DND-41 (cell line): ENCODE measurements around the gene INTS7.

Source experiments
- ATAC-seq: fragments of 200-7000 bp; cut with Tn5 transposase; 3 replicates; pipeline ENCODE4 v1.9.1; 2021; ENCODE audit warnings: low read depth; ENCODE audit not compliant: insufficient read depth
- DNase-seq: peaks from one replicate; pipeline ENCODE4 v3.0.0-alpha.2; 2020
- H2AFZ ChIP-seq: 2 replicates; pipeline ENCODE4 v1.6.0; 2012; ENCODE audit warnings: low read depth, low read length
- H3K27ac ChIP-seq: 2 replicates; pipeline ENCODE4 v1.5.1; 2012; ENCODE audit warnings: low read length, inconsistent platforms
- H3K27me3 ChIP-seq: fragments of 200-600 bp; sonication (generic); 2 replicates; pipeline ENCODE4 v1.6.0; 2012; ENCODE audit warnings: low read length, mild to moderate bottlenecking, inconsistent platforms; ENCODE audit not compliant: insufficient read depth, poor library complexity
- H3K36me3 ChIP-seq: 2 replicates; pipeline ENCODE4 v1.5.1; 2012; ENCODE audit warnings: low read length, inconsistent platforms; ENCODE audit not compliant: insufficient read depth
- H3K4me1 ChIP-seq: 2 replicates; pipeline ENCODE4 v1.5.1; 2012; ENCODE audit warnings: mild to moderate bottlenecking, low read length; ENCODE audit not compliant: insufficient read depth
- H3K4me2 ChIP-seq: 2 replicates; pipeline ENCODE4 v1.6.0; 2012; ENCODE audit warnings: mild to moderate bottlenecking, moderate library complexity, low read length, inconsistent platforms; ENCODE audit not compliant: insufficient read depth
- H3K4me3 ChIP-seq, 2 experiments: fragments of 200-600 bp in 1 of 2; shearing (Covaris generic) in 1 of 2; 2 replicates each; pipeline ENCODE4 v1.5.1; 2012 to 2016; ENCODE audit warnings: inconsistent platforms in 2 of 2, low read length in 2 of 2, mild to moderate bottlenecking in 2 of 2, low read depth in 1 of 2, moderate library complexity in 1 of 2
- H3K79me2 ChIP-seq: 2 replicates; pipeline ENCODE4 v1.6.0; 2012; ENCODE audit warnings: low read length, inconsistent platforms; ENCODE audit not compliant: insufficient read depth
- H3K9ac ChIP-seq: 2 replicates; pipeline ENCODE4 v1.6.0; 2012; ENCODE audit warnings: low read depth, mild to moderate bottlenecking, inconsistent platforms, low read length, moderate library complexity
- H3K9me3 ChIP-seq: 2 replicates; pipeline ENCODE4 v1.5.1; 2012; ENCODE audit warnings: low read length, moderate library complexity, mild to moderate bottlenecking, inconsistent platforms; ENCODE audit not compliant: insufficient read depth, severe bottlenecking
- H4K20me1 ChIP-seq: 2 replicates; pipeline ENCODE4 v1.6.0; 2012; ENCODE audit warnings: low read length; ENCODE audit not compliant: insufficient read depth
- EZH2 ChIP-seq: IDR thresholded peaks from 3 replicates; pipeline ENCODE4 v1.6.1; 2012; ENCODE audit warnings: borderline replicate concordance, low read depth, mild to moderate bottlenecking, moderate library complexity, low read length, inconsistent platforms; ENCODE audit not compliant: severe bottlenecking
- TF ChIP-seq, protein P1 (sequence below): IDR thresholded peaks from 2 replicates; pipeline ENCODE4 v1.5.1; 2012; ENCODE audit warnings: borderline replicate concordance, low read length, moderate library complexity, mild to moderate bottlenecking; ENCODE audit not compliant: poor library complexity, severe bottlenecking; ENCODE audit errors: extremely low read depth

The INTS7 gene

DNA sequence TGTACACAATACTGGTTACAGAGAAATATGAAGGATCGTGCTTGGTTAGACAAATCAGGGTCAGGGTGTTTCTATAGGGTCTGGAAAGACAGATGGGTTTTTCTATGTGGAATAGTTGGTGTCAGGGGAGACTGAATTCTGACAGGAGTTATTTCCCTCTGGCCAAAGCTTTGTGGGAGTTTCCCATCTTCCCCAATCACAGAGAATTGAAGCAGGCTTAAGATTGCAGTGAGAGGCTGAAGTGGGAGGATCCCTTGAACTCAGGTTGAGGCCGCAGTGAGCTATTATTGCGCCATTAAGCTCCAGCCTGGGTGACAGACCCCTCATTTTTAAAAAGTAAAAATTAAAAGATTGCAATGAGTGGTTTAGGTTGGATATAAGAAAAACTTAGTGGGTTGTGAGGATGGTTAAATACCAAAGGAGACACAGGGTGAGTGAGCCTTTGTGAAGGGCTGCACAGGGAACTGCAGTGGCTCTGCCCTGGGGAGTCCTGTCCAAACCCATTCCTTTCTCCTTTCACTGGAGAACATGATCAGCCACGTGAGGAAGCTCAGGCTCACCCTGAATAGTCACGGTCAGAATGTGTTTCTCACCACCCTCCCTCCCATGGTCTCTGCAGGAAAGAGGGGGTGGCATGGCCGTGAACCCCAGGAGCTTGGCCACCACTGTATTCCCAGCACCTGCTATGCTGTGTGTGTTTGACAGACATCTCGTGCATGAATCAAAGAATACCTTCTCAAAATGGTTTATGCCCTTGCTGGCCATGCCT lies 101.2 kb downstream of the INTS7 start:
- no peaks in the 10 kb centered on the region for H3K4me1 ChIP-seq
- H2AFZ ChIP-seq, result no peak overlapping the region
- no peak overlapping the region for H3K4me2 ChIP-seq
- no peaks in the 10 kb centered on the region for H3K9me3 ChIP-seq
- no peaks in the 10 kb centered on the region for H3K27me3 ChIP-seq
- no peaks in the 10 kb centered on the region for H3K36me3 ChIP-seq
- TF ChIP-seq, protein P1, sequence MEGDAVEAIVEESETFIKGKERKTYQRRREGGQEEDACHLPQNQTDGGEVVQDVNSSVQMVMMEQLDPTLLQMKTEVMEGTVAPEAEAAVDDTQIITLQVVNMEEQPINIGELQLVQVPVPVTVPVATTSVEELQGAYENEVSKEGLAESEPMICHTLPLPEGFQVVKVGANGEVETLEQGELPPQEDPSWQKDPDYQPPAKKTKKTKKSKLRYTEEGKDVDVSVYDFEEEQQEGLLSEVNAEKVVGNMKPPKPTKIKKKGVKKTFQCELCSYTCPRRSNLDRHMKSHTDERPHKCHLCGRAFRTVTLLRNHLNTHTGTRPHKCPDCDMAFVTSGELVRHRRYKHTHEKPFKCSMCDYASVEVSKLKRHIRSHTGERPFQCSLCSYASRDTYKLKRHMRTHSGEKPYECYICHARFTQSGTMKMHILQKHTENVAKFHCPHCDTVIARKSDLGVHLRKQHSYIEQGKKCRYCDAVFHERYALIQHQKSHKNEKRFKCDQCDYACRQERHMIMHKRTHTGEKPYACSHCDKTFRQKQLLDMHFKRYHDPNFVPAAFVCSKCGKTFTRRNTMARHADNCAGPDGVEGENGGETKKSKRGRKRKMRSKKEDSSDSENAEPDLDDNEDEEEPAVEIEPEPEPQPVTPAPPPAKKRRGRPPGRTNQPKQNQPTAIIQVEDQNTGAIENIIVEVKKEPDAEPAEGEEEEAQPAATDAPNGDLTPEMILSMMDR, result no peak
- no peak for TF ChIP-seq EZH2
- ATAC-seq (0 out of 3 replicates have a peak, but pooled peaks have one; percentile 17), DNase-seq (no peak)
- no peak overlapping the region for H3K27ac ChIP-seq
- H3K4me3 ChIP-seq, result no peak overlapping the region
- no peaks in the 10 kb centered on the region for H4K20me1 ChIP-seq
- H3K79me2 ChIP-seq, result no peaks in the 10 kb centered on the region
- H3K9ac ChIP-seq, result no peak overlapping the region

DNA sequence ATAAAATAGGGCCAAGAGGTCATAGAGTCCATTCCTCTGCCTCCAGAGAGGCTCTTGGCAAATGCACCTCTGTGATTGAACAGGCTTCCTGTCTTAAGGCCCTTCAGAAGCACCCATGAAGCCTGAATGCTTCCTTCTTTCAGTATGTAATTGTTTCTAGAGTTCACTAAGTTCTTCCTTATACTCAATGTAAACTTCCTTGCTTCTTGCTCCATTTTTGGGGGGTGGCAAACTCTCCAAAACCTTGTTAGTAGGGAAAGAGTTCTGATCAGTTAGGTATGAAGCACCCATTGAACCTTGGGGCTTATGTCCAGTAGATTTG lies 102.5 kb downstream of the INTS7 start:
- no peak overlapping the region for H3K4me3 ChIP-seq
- no peaks in the 10 kb centered on the region for H3K27me3 ChIP-seq
- no peak overlapping the region for H3K9ac ChIP-seq
- H3K4me1 ChIP-seq, result no peaks in the 10 kb centered on the region
- ATAC-seq, result no peak
- no peak for DNase-seq
- H3K36me3 ChIP-seq, result no peaks in the 10 kb centered on the region
- H4K20me1 ChIP-seq, result no peaks in the 10 kb centered on the region
- H3K9me3 ChIP-seq, result no peaks in the 10 kb centered on the region
- H3K79me2 ChIP-seq, result no peaks in the 10 kb centered on the region
- H2AFZ ChIP-seq, result no peak overlapping the region
- no peak overlapping the region for H3K27ac ChIP-seq
- TF ChIP-seq EZH2, result no peak
- TF ChIP-seq, protein P1, result no peak
- no peak overlapping the region for H3K4me2 ChIP-seq

DNA sequence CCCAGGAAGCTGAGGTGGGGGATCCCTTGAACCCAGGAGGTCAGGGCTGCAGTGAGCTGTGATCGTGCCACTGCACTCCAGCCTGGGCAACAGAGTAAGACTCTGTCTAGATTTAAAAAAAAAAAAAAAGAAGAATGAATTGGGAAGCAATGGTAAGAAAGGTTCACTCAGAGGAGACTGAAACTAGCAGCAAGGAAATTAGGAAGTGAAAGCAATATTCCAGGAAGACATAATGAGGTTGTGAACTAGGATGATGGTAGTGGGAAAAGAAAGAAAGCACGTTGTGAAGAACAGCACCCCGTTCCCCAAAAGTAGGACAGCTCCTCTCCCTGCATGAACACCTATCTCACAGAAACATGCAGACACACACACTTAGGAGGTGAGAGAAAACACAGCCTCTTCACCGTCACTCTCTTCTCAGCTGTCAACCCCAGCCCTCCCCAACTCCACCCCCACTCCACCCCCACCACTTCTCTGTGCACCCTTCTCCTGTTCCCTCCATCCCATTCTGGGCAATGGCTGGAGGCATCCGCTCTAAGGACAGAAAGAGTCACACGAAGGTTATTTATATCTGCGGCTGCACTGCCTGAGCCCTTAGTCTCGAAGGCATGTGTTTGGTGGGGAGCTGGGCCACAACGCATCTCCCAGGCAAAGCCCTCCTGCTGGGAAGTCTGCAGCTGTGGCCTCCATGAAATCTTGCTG lies 103.0 kb downstream of the INTS7 start:
- no peak for ATAC-seq
- no peak overlapping the region for H3K4me2 ChIP-seq
- no peaks in the 10 kb centered on the region for H3K27me3 ChIP-seq
- H3K79me2 ChIP-seq, result no peaks in the 10 kb centered on the region
- no peak for DNase-seq
- no peaks in the 10 kb centered on the region for H3K36me3 ChIP-seq
- no peak overlapping the region for H3K9ac ChIP-seq
- H3K9me3 ChIP-seq, result no peaks in the 10 kb centered on the region
- no peak overlapping the region for H2AFZ ChIP-seq
- no peaks in the 10 kb centered on the region for H3K4me1 ChIP-seq
- TF ChIP-seq EZH2, result no peak
- H3K4me3 ChIP-seq, result no peak overlapping the region
- H4K20me1 ChIP-seq, result no peaks in the 10 kb centered on the region
- no peak overlapping the region for H3K27ac ChIP-seq

DNA sequence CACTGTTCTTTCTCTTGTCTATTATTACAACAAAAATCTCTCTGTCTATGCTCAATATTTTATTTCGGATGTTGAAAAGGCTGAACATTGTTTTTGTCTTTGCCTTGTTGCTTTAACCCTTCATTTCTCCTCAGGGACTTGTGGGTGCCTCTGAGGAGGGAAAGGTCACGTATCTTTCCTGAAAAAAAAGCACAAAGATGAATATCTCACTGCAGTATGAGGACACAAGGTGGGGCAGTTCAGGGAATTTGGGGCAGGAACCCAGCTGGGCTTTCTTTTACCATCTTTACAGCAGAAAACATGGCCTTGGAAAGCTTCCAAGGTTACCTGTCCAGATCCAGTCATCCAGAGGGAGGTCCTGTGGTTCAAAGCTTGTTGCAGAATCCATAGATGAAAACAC lies 105.7 kb downstream of the INTS7 start:
- no peaks in the 10 kb centered on the region for H4K20me1 ChIP-seq
- H3K4me3 ChIP-seq, result no peak overlapping the region
- no peaks in the 10 kb centered on the region for H3K9me3 ChIP-seq
- TF ChIP-seq, protein P1, result no peak
- no peak for TF ChIP-seq EZH2
- no peaks in the 10 kb centered on the region for H3K79me2 ChIP-seq
- no peak overlapping the region for H3K9ac ChIP-seq
- H3K36me3 ChIP-seq, result no peaks in the 10 kb centered on the region
- H3K4me1 ChIP-seq, result no peaks in the 10 kb centered on the region
- no peak for DNase-seq
- H3K27ac ChIP-seq, result no peak overlapping the region
- no peak overlapping the region for H2AFZ ChIP-seq
- H3K4me2 ChIP-seq, result no peak overlapping the region
- ATAC-seq, result no peak
- H3K27me3 ChIP-seq, result no peaks in the 10 kb centered on the region
